Uterus (tissue), 4 donors: ENCODE results near the gene SLC6A17. TPM values are rescaled to one million over a fixed set of nuclear protein-coding genes. Genes with fewer than 3 reads are reported as not detected.

Experiments used
- DNase-seq, 2 donors: peaks; one replicate each; pipeline ENCODE4 v3.0.0-alpha.2; 2019 to 2020
- H3K27ac ChIP-seq, 2 donors: fragments of 200-600 bp; sonication (generic); 1 replicate in 1 of 2; 2 replicates in 1 of 2; pipeline ENCODE4 v1.5.1; 2016 to 2018
- H3K27me3 ChIP-seq, 2 donors: fragments of 200-600 bp; sonication (generic); one replicate each; pipeline ENCODE4 v1.5.1; 2018 to 2019; ENCODE audit warnings: control low read depth in 1 of 2
- H3K36me3 ChIP-seq, 2 donors: fragments of 200-600 bp; sonication (generic); one replicate each; pipeline ENCODE4 v1.5.1; 2019; ENCODE audit warnings: control low read depth in 1 of 2
- H3K4me1 ChIP-seq, 2 donors: fragments of 200-600 bp; sonication (generic); one replicate each; pipeline ENCODE4 v1.5.1; 2018 to 2019; ENCODE audit warnings: control low read depth in 1 of 2
- H3K4me3 ChIP-seq, 2 donors: fragments of 200-600 bp; sonication (generic); 1 replicate in 1 of 2; 2 replicates in 1 of 2; pipeline ENCODE4 v1.5.1; 2018 to 2019; ENCODE audit warnings: mild to moderate bottlenecking in 1 of 2
- H3K9me3 ChIP-seq, 2 donors: fragments of 200-600 bp; sonication (generic); one replicate each; pipeline ENCODE4 v1.5.1; 2019; ENCODE audit warnings: control low read depth in 1 of 2
- CTCF ChIP-seq, 4 experiments: fragments of 200-600 bp in 2 of 4; fragments of 450-650 bp in 2 of 4; sonication (generic) in 2 of 4; IDR thresholded peaks; one replicate each; pipeline ENCODE4 v1.5.1; 2016 to 2019; ENCODE audit warnings: antibody characterized with exemption in 4 of 4, mild to moderate bottlenecking in 2 of 4, moderate library complexity in 1 of 4
- POLR2A ChIP-seq, 2 donors: fragments of 450-650 bp; IDR thresholded peaks; one replicate each; pipeline ENCODE4 v1.6.1; 2016; ENCODE audit warnings: antibody characterized with exemption in 2 of 2, mild to moderate bottlenecking in 1 of 2, moderate library complexity in 1 of 2
- intact Hi-C: fragments of 100-400 bp; cut with DNase I; formaldehyde crosslinking; loops from one replicate; pipeline ENCODE4 v1.15.1; 2023; ENCODE audit warnings: low total_unique reads
- total RNA-seq, 4 donors: library from RNA; depleted of rRNA in 3 of 4; stranded (reverse); fragments of >200 nt in 3 of 4; gene quantifications; one replicate each; pipeline versions ENCODE4 v1.1.0 to v1.2.4, GENCODE V29; 2014 to 2023
- donor health status: DM: yes; HTN: yes; CAD: no.

The SLC6A17 gene
- total RNA-seq, 4 donors from 2014 or later = 0.07 to 0.15 TPM; not detected in 2

DNA sequence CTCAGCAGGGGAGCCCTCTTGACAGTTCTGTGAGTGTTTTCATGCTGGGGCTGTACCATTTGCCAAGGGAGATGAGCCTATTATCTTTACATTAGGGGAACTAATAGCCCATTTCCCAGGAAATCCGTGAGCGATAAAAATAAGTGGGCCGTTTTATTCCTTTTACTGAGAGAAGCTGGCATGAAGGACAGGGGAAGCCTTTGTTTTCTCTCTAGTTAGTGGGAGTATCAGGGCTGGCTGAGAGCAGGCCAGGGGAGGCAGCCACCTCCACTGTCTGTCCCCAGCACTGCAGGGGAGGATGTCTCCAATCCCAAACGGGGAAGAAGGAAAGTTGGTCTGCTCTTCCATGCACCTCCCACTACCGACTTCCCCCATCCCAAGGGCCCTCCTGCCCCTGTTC lies 35.5 kb upstream of the SLC6A17 start:
- H3K36me3 ChIP-seq = no peaks in the 10 kb centered on the region
- H3K4me3 ChIP-seq = no peak overlapping the region
- H3K27ac ChIP-seq = no peak overlapping the region
- no peaks in the 10 kb centered on the region for H3K4me1 ChIP-seq
- no peak for TF ChIP-seq POLR2A (IDR thresholded peaks at IDR 0.05)
- TF ChIP-seq CTCF (IDR thresholded peaks at IDR 0.05) = no peak
- H3K9me3 ChIP-seq = no peaks in the 10 kb centered on the region
- H3K27me3 ChIP-seq = no peaks in the 10 kb centered on the region
- DNase-seq = no peak
- intact Hi-C loops = loop anchor here (5.0 kb wide), 1 partner anchor 363 kb away; no protein-coding TSS in a partner anchor

- Histone ChIP-seq H3K27me3 (no peaks in the 10 kb centered on the region), H3K4me3 (no peak overlapping the region), H3K4me1 (no peaks in the 10 kb centered on the region), H3K27ac (no peak overlapping the region), H3K9me3 (no peaks in the 10 kb centered on the region), H3K36me3 (no peaks in the 10 kb centered on the region)
- DNase-seq = no peak
- TF ChIP-seq CTCF (IDR thresholded peaks at IDR 0.05) (no peak), POLR2A (IDR thresholded peaks at IDR 0.05) (no peak)
- intact Hi-C loops = loop anchor here (5.0 kb wide), 1 partner anchor 358 kb away; no protein-coding TSS in a partner anchor
These were observed 31.5 kb upstream of the SLC6A17 start for GRCh38 chr1:110118636-110119396.

GRCh38 chr1:110119843-110120242 lies 30.5 kb upstream of the SLC6A17 start:
- no peak overlapping the region for H3K4me3 ChIP-seq
- intact Hi-C loops = loop anchor here (5.0 kb wide), 1 partner anchor 357 kb away; no protein-coding TSS in a partner anchor
- no peak for DNase-seq
- H3K27me3 ChIP-seq = no peaks in the 10 kb centered on the region
- no peaks in the 10 kb centered on the region for H3K4me1 ChIP-seq
- no peaks in the 10 kb centered on the region for H3K9me3 ChIP-seq
- no peak overlapping the region for H3K27ac ChIP-seq
- H3K36me3 ChIP-seq = no peaks in the 10 kb centered on the region
- TF ChIP-seq POLR2A (IDR thresholded peaks at IDR 0.05) = no peak
- TF ChIP-seq CTCF (IDR thresholded peaks at IDR 0.05) = no peak

DNA sequence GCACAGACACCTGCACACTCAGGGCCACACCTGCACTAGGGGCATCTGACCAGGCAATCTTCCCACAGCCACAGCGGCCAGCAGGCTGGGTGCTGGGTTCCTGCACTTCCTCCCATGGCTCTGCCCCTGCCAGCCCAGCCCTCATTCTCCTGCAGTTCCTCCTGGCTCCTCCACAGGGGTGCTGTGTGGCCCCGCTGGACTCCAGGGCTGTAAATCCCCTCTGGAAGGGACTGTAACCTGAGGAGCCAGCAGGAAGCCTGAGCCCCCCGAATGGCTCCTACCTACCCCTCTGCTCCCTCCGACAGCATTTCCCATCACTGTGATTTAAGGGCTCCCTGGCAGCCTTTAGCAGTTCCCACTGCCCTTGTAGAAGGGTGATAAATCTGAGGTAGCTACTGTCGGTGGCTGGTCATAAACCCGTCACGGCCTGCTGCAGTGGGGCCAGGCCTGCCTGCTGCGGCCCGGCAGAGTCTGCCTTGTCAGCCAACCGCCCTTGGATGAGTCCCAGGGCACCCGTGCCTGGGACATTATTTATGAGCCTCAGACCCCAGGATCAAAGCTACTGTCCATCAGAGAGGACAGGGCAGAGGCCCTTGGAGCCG lies 29.2 kb upstream of the SLC6A17 start:
- no peak overlapping the region for H3K27ac ChIP-seq
- intact Hi-C loops = no loop called here
- DNase-seq = no peak
- no peak for TF ChIP-seq POLR2A (IDR thresholded peaks at IDR 0.05)
- H3K4me1 ChIP-seq = no peaks in the 10 kb centered on the region
- H3K36me3 ChIP-seq = no peaks in the 10 kb centered on the region
- H3K4me3 ChIP-seq = no peak overlapping the region
- H3K27me3 ChIP-seq = no peaks in the 10 kb centered on the region
- no peaks in the 10 kb centered on the region for H3K9me3 ChIP-seq

- Histone ChIP-seq H3K36me3 (no peaks in the 10 kb centered on the region), H3K9me3 (no peaks in the 10 kb centered on the region), H3K4me1 (no peaks in the 10 kb centered on the region), H3K27ac (no peak overlapping the region), H3K4me3 (no peak overlapping the region), H3K27me3 (no peaks in the 10 kb centered on the region)
- no peak for DNase-seq
- TF ChIP-seq POLR2A (IDR thresholded peaks at IDR 0.05) = no peak
- TF ChIP-seq CTCF (IDR thresholded peaks at IDR 0.05) = no peak
- intact Hi-C loops = no loop called here
These were observed 27.1 kb upstream of the SLC6A17 start for GRCh38 chr1:110123224-110123623.
